NCI-H2029 treated with DMSO at 0.1 percent for 48 hours (cell line): ENCODE data around the gene CLEC10A.
"Not testable (repeated sequence)": the region's sequence is repeated elsewhere in the genome, so short reads cannot be mapped to it uniquely, and the experiment has no call there.

Experiments
- DNase-seq: peaks from one replicate; lab custom pipeline; 2025; lab: John Stamatoyannopoulos, UW

The CLEC10A gene

GRCh38 chr17:7079581-7080455 lies at the start of gene CLEC10A:
Gene CLEC10A, minus strand, starts transcription at chr17:7080251. Its CDS starts 1,439 bp downstream, at chr17:7078812.
- no peak for DNase-seq

GRCh38 chr17:7129311-7129710 lies 49.3 kb upstream of the CLEC10A start:
- no peak for DNase-seq

GRCh38 chr17:7128160-7128559 lies 48.1 kb upstream of the CLEC10A start:
- no peak for DNase-seq

- DNase-seq, result not testable (repeated sequence)
Measured at GRCh38 chr17:7127501-7127900, 47.5 kb upstream of the CLEC10A start.

- not testable (repeated sequence) for DNase-seq
Measured at GRCh38 chr17:7126386-7126785, 46.3 kb upstream of the CLEC10A start.

- DNase-seq, result no peak
Measured at GRCh38 chr17:7124923-7125322, 44.9 kb upstream of the CLEC10A start.

- DNase-seq, result no peak
Measured at GRCh38 chr17:7123844-7124243, 43.8 kb upstream of the CLEC10A start.

GRCh38 chr17:7122381-7122780 lies 42.3 kb upstream of the CLEC10A start:
- no peak for DNase-seq

- DNase-seq, result not testable (repeated sequence)
Measured at GRCh38 chr17:7120635-7121034, 40.6 kb upstream of the CLEC10A start.

GRCh38 chr17:7120123-7120522 lies 40.1 kb upstream of the CLEC10A start:
- DNase-seq, result no peak

GRCh38 chr17:7119314-7119713 lies 39.3 kb upstream of the CLEC10A start:
- DNase-seq, result no peak

GRCh38 chr17:7114875-7115614 lies 35.0 kb upstream of the CLEC10A start:
- no peak for DNase-seq

GRCh38 chr17:7114241-7114874 lies 34.3 kb upstream of the CLEC10A start, which contains the start of gene ASGR2:
Gene ASGR2, minus strand, starts transcription at chr17:7114822. Its CDS starts 582 bp downstream, at chr17:7114240.
- DNase-seq, result no peak

GRCh38 chr17:7113273-7114071 lies 33.4 kb upstream of the CLEC10A start:
- no peak for DNase-seq

GRCh38 chr17:7112510-7113108 lies 32.6 kb upstream of the CLEC10A start:
- no peak for DNase-seq

- no peak for DNase-seq
Measured at GRCh38 chr17:7111784-7112509, 31.9 kb upstream of the CLEC10A start.

GRCh38 chr17:7110617-7111306 lies 30.7 kb upstream of the CLEC10A start:
- no peak for DNase-seq

- DNase-seq, result no peak
Measured at GRCh38 chr17:7109461-7110322, 29.6 kb upstream of the CLEC10A start.

- DNase-seq, result no peak
Measured at GRCh38 chr17:7108981-7109380, 28.9 kb upstream of the CLEC10A start.
